OCI-LY3 (cell line): Measurements from ENCODE around the gene MED23.

Experiments used
- CTCF ChIP-seq: fragments of 200-600, 300-600 bp; sonication (generic); IDR thresholded peaks from 2 replicates; pipeline ENCODE4 v1.5.1; 2014; ENCODE audit warnings: antibody characterized with exemption, low read length, low read depth
- EZH2phosphoT487 ChIP-seq: fragments of 200-600 bp; shearing (Covaris generic); IDR thresholded peaks from 2 replicates; pipeline ENCODE4 v1.6.1; 2018; ENCODE audit warnings: antibody characterized with exemption, mixed run types, low read depth

- no peak for TF ChIP-seq CTCF
- no peak for TF ChIP-seq EZH2phosphoT487
Measured at GRCh38 chr6:131656667-131657066, 28.6 kb upstream of the MED23 start.
